ENCODE measurements around the gene RARRES1. TPM values are rescaled to one million over a fixed set of nuclear protein-coding genes. Genes with fewer than 3 reads are reported as not detected.

The RARRES1 gene
- total and polyA plus RNA-seq, 10 donors, result 1.8 to 20.9 (median 4.9) TPM

- H3K9me3 ChIP-seq, result peaks cover 0 to 11% (median 10%) of the 10 kb centered on the region in 8 donors
- H3K27me3 ChIP-seq (replicated peaks in 1 of 7), result no peaks in the 10 kb centered on the region
- 74 to 91% (median 86%) methylated on average over 3 of the region's 3 CpGs for WGBS, 5 donors
- TF ChIP-seq POLR2AphosphoS5 (IDR thresholded peaks at IDR 0.05) (no peak), POLR2A (IDR thresholded peaks at IDR 0.05) (no peak)
- TF ChIP-seq, protein P1, sequence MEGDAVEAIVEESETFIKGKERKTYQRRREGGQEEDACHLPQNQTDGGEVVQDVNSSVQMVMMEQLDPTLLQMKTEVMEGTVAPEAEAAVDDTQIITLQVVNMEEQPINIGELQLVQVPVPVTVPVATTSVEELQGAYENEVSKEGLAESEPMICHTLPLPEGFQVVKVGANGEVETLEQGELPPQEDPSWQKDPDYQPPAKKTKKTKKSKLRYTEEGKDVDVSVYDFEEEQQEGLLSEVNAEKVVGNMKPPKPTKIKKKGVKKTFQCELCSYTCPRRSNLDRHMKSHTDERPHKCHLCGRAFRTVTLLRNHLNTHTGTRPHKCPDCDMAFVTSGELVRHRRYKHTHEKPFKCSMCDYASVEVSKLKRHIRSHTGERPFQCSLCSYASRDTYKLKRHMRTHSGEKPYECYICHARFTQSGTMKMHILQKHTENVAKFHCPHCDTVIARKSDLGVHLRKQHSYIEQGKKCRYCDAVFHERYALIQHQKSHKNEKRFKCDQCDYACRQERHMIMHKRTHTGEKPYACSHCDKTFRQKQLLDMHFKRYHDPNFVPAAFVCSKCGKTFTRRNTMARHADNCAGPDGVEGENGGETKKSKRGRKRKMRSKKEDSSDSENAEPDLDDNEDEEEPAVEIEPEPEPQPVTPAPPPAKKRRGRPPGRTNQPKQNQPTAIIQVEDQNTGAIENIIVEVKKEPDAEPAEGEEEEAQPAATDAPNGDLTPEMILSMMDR (IDR thresholded peaks at IDR 0.05 in 8 of 11, conservative IDR thresholded peaks at IDR 0.05 in 3 of 11), result no peak
- no peaks in the 10 kb centered on the region for H3K4me1 ChIP-seq
- H3K36me3 ChIP-seq, result peaks cover 0 to 17% (median 0%) of the 10 kb centered on the region in 6 donors
- no peak for DNase-seq
- intact Hi-C loops (cut with DNase I; ENCODE audit: low total_unique reads), result no loop called here
- no peak overlapping the region for H3K4me3 ChIP-seq
- H3K27ac ChIP-seq, result no peak overlapping the region
These were observed 7.4 kb upstream of the RARRES1 start for GRCh38 chr3:158739661-158740060.

DNA sequence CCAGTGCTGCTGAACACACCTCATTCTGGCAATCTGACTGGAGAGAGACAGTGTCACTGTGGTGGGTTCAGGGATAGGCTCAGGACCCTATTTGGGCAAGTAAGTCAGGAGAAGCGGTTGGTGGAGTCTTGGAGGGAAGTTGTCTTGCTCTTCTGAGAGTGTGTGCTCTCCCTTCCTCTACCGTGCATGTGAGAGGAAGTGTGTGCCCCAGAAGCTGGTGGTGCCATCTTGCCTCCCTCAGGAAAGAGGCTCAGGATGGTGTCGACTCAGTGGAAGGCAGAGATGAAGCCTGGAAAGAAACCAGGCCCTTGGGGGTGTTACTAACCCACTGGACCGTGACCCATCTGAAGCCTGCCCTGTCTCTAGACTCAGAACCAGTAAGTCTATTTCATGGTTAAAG, 6.8 kb upstream of the RARRES1 start:
- WGBS, 5 donors, result 73 to 85% (median 79%) methylated on average over 4 of the region's 4 CpGs
- Histone ChIP-seq H3K4me3 (no peak overlapping the region), H3K4me1 (no peaks in the 10 kb centered on the region), H3K36me3 (peaks cover 0 to 12% (median 0%) of the 10 kb centered on the region in 6 donors), H3K27me3 (replicated peaks in 1 of 7) (no peaks in the 10 kb centered on the region), H3K9me3 (peaks cover 0 to 16% (median 11%) of the 10 kb centered on the region in 8 donors), H3K27ac (no peak overlapping the region)
- DNase-seq, result no peak
- TF ChIP-seq POLR2A (IDR thresholded peaks at IDR 0.05) (no peak), POLR2AphosphoS5 (IDR thresholded peaks at IDR 0.05) (no peak)
- TF ChIP-seq, protein P1 (IDR thresholded peaks at IDR 0.05 in 8 of 11, conservative IDR thresholded peaks at IDR 0.05 in 3 of 11), result no peak
- intact Hi-C loops (cut with DNase I; ENCODE audit: low total_unique reads), result no loop called here

GRCh38 chr3:158738653-158739052, 6.4 kb upstream of the RARRES1 start:
- WGBS, 5 donors, result 79 to 96% (median 93%) methylated on average over 5 to 6 of the region's 6 CpGs
- intact Hi-C loops (cut with DNase I; ENCODE audit: low total_unique reads), result no loop called here
- no peaks in the 10 kb centered on the region for H3K27me3 ChIP-seq (replicated peaks in 1 of 7)
- peaks cover 0 to 1% (median 0%) of the 10 kb centered on the region in 6 donors for H3K4me1 ChIP-seq
- no peak overlapping the region for H3K4me3 ChIP-seq
- H3K27ac ChIP-seq, result no peak overlapping the region
- H3K9me3 ChIP-seq, result peaks cover 0 to 17% (median 11%) of the 10 kb centered on the region in 8 donors
- no peak for DNase-seq
- H3K36me3 ChIP-seq, result peaks cover 0 to 11% (median 0%) of the 10 kb centered on the region in 6 donors
- TF ChIP-seq POLR2AphosphoS5 (IDR thresholded peaks at IDR 0.05) (no peak), POLR2A (IDR thresholded peaks at IDR 0.05) (no peak)
- TF ChIP-seq, protein P1 (IDR thresholded peaks at IDR 0.05 in 8 of 11, conservative IDR thresholded peaks at IDR 0.05 in 3 of 11), result no peak

- TF ChIP-seq POLR2AphosphoS5 (IDR thresholded peaks at IDR 0.05) (no peak), POLR2A (IDR thresholded peaks at IDR 0.05) (no peak)
- TF ChIP-seq, protein P1 (IDR thresholded peaks at IDR 0.05 in 8 of 11, conservative IDR thresholded peaks at IDR 0.05 in 3 of 11), result no peak
- Histone ChIP-seq H3K36me3 (peaks cover 0 to 11% (median 0%) of the 10 kb centered on the region in 6 donors), H3K27ac (no peak overlapping the region), H3K9me3 (peaks cover 0 to 17% (median 11%) of the 10 kb centered on the region in 8 donors), H3K4me3 (no peak overlapping the region), H3K27me3 (replicated peaks in 1 of 7) (no peaks in the 10 kb centered on the region), H3K4me1 (peaks cover 0 to 4% (median 0%) of the 10 kb centered on the region in 6 donors)
- intact Hi-C loops (cut with DNase I; ENCODE audit: low total_unique reads), result no loop called here
- 86 to 93% (median 89%) methylated on average over 9 of the region's 9 CpGs for WGBS, 5 donors
- no peak for DNase-seq
These were observed 5.8 kb upstream of the RARRES1 start for GRCh38 chr3:158737976-158738615.
